Left renal pelvis (tissue), 4 donors: ENCODE measurements around the gene NSMF. TPM values are rescaled to one million over a fixed set of nuclear protein-coding genes. Genes with fewer than 3 reads are reported as not detected.
A peak's percentile ranks its signal among the peaks of the same experiment; 100 is the strongest.
"Not testable (repeated sequence)": the region's sequence is repeated elsewhere in the genome, so short reads cannot be mapped to it uniquely, and the experiment has no call there.

Experiments
- DNase-seq, 4 donors: peaks; one replicate each; pipeline ENCODE4 v3.0.0-alpha.2; 2013; ENCODE audit warnings: low read depth in 4 of 4, low spot score in 3 of 4
- polyA plus RNA-seq, 4 donors: library from polyadenylated mRNA; unstranded; fragments of 120-200 nt; gene quantifications; one replicate each; pipeline ENCODE4 v1.2.1, GENCODE V29; 2013; ENCODE audit not compliant: insufficient read length in 4 of 4

NSMF gene
- polyA plus RNA-seq, 4 donors: 40.4 to 51.3 (median 46.4) TPM

GRCh38 chr9:137417161-137418021 lies 41.7 kb downstream of the NSMF start:
- DNase-seq: no peak

- DNase-seq: no peak
Observed at GRCh38 chr9:137416563-137417151, 42.5 kb downstream of the NSMF start.

GRCh38 chr9:137416006-137416562 lies 43.0 kb downstream of the NSMF start:
- no peak for DNase-seq

- no peak for DNase-seq
Observed at GRCh38 chr9:137415451-137415850, 43.7 kb downstream of the NSMF start.

GRCh38 chr9:137412431-137412830 lies 46.7 kb downstream of the NSMF start:
- DNase-seq: no peak

- DNase-seq: no peak
Observed at GRCh38 chr9:137411645-137412380, 47.3 kb downstream of the NSMF start.

GRCh38 chr9:137411260-137411644 lies 47.9 kb downstream of the NSMF start:
- DNase-seq: no peak

- DNase-seq: no peak
Observed at GRCh38 chr9:137410891-137411249, 48.3 kb downstream of the NSMF start.

- DNase-seq: not testable (repeated sequence)
Observed at GRCh38 chr9:137410236-137410890, 48.8 kb downstream of the NSMF start.

- DNase-seq: no peak
Observed at GRCh38 chr9:137409515-137409914, 49.6 kb downstream of the NSMF start.

GRCh38 chr9:137408651-137409405 lies 50.3 kb downstream of the NSMF start:
- DNase-seq: no peak

GRCh38 chr9:137407590-137408300 lies 51.4 kb downstream of the NSMF start:
- no peak for DNase-seq

GRCh38 chr9:137406876-137407589 lies 52.1 kb downstream of the NSMF start:
- peak in 3 of 4 donors; percentile 43 to 49 (median 44) for DNase-seq

GRCh38 chr9:137406085-137406760 lies 52.9 kb downstream of the NSMF start:
- no peak for DNase-seq

GRCh38 chr9:137405677-137406081 lies 53.5 kb downstream of the NSMF start:
- no peak for DNase-seq

- DNase-seq: no peak
Observed at GRCh38 chr9:137404961-137405567, 54.1 kb downstream of the NSMF start.

GRCh38 chr9:137403269-137403668 lies 55.9 kb downstream of the NSMF start:
- no peak for DNase-seq

- DNase-seq: no peak
Observed at GRCh38 chr9:137402746-137403145, 56.4 kb downstream of the NSMF start.
